HG03108 (cell line): ENCODE results near the gene MYOZ2.
"Not testable (repeated sequence)": the region's sequence is repeated elsewhere in the genome, so short reads cannot be mapped to it uniquely, and the experiment has no call there.

ENCODE experiments used
- ATAC-seq: cut with Tn5 transposase; IDR thresholded peaks from one replicate; pipeline ENCODE4 v1.9.1; 2021; ENCODE audit warnings: moderate library complexity; ENCODE audit not compliant: unreplicated experiment

MYOZ2 gene

GRCh38 chr4:119125931-119126330 is 9.7 kb upstream of the MYOZ2 start:
- ATAC-seq: no peak

DNA sequence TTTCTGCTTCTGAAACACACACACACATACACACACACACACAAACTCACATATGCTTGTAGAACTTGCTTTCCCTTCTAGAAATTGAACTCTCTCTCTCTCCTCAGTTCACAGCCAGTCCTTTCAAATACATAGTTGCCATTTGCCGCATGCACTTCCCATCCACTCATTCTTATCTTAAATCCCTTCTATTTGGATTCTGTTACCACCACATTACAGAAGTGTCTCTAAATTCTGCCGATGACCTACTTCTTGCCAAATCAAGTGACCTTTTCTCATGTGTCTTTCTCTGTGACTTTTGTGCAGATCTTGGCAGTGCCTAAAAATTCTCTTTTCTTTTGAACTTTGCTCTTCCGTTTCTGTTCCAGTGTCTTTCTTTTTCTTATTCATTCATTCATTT is 7.5 kb upstream of the MYOZ2 start:
- no peak for ATAC-seq

DNA sequence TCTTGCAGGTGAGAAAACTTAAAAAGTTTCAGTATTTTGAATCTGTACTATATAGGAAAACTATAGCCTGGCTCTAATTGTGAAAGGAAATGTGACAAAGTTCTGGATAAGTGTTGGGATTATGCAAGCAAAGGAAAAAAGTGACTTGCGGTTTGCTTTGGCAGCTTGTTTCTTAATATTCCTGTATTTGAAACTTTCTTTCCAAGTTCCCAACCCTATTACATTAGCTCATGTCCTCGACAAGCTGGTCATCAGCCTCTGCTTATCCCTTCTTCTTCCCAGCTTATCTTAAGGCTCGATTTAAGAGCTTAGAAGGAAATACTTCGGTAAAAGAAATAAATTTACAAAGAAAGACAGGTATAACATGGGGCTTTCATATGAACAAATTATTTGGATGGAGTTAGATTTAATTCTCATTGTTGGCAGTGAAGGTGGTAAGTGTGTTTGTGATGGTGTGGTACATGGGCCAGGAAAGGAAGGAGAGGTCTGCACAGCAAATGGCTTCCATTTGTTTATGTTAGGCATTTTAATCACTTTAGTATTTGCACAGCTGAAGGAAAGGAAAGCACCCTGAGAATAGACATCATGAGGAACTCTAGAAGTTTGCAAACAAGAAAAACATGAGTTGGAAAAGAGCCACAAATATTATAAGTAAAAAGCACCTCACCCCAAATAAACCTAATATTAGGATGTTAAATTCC is 5.1 kb upstream of the MYOZ2 start:
- ATAC-seq: no peak

GRCh38 chr4:119131164-119131563 is 4.5 kb upstream of the MYOZ2 start:
- no peak for ATAC-seq

DNA sequence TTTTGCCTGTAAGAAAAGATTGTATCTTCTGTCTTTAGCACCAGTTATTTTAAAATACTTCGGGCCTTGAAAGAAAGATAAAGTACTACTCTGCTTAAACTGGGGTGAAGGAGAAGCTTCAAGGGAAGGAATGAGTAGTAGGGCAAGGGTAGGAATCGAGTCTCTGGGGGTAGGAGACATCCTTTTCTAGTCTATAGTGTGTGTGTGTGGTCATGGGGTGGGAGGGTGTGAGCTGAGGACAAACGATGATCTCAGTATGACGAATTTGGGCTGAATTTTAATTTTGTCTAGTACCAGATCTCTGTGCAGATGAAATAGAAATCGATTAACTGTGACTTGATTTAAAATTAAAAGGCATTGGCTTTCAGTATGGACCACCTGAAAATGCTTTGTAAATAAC is 3.3 kb upstream of the MYOZ2 start:
- ATAC-seq: no peak

DNA sequence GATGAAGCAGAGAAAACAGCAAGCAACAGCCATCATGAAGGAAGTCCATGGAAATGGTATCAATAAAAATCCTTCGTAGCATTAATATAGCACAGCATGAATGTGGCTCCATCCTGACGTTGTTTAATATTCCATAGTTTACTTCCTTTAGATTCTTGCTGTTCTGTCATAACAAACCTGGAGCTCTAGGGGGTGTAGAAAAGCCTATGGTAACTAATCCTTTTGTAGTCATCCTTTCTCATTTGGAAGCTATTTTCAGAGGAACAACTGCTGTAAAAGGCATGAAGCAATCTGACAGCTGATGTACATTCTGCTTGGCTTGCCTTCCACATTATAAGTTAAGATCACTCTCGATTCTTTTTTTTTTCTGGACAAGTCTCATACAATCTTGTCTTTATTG is 914 bp downstream of the MYOZ2 start:
- no peak for ATAC-seq

DNA sequence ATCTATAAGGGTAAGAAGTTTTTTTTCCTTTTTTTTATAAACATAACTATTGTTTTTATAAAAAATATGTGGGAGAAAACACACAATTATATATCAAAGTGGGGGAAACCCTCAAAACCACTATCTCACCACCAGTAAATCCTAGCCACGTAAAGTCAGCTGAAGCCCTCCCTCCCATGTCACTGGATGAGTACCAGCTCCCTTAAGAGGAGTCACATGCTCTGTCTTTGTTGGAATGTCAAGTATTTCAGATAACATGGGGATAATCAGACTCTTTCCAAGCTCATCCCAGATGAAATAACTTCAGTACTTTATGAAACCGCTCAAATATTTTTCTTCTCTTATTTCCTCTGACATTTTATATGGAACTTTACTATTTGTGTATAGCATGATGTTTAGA is 2.4 kb downstream of the MYOZ2 start:
- no peak for ATAC-seq

GRCh38 chr4:119139311-119139710 is 3.7 kb downstream of the MYOZ2 start:
- ATAC-seq: no peak

DNA sequence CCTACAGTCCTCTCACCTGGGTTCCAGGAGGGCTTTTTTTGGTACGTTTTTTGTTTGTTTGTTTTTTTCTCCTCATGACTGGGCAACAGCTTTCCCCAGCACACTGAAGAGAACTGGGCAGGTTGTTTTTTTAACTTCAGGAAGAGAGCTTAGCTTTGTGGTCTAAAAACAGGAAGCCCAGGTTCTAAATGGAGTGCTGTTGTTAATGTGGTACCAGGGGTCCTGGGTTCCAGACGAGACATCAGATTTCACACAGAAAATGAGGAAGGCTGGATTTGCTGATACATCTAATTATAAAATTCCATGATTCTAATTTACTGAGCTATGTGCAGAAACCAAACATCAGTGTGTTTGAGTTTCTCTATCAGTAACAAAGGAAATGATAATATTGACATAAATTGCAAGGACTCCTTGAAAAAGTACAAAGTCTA is 4.2 kb downstream of the MYOZ2 start:
- ATAC-seq: no peak

- not testable (repeated sequence) for ATAC-seq
Measured at GRCh38 chr4:119141283-119141682, 5.7 kb downstream of the MYOZ2 start.

DNA sequence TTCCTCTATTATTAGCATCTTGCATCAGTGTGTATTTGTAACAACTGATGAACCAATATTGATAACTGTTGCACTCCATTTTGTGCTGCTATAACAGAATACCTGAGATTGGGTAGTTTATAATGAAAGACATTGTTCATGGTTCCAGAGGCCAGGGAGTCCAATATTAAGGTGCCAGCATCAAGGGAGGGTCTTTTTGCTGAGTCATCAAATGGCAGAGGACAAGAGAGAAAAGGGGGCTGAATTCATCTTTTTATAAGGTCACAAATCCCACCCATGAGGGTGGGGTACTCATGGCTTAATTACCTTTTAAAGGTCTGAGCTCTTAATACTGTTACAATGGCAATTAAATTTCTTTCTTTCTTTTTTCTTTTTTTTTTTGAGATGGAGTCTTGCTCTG is 7.2 kb downstream of the MYOZ2 start:
- no peak for ATAC-seq

- not testable (repeated sequence) for ATAC-seq
Measured at GRCh38 chr4:119143341-119143740, 7.7 kb downstream of the MYOZ2 start.

GRCh38 chr4:119149110-119149509 is 13.5 kb downstream of the MYOZ2 start:
- ATAC-seq: no peak

- ATAC-seq: no peak
Measured at GRCh38 chr4:119151161-119151560, 15.5 kb downstream of the MYOZ2 start.

- ATAC-seq: no peak
Measured at GRCh38 chr4:119152741-119153140, 17.1 kb downstream of the MYOZ2 start.

DNA sequence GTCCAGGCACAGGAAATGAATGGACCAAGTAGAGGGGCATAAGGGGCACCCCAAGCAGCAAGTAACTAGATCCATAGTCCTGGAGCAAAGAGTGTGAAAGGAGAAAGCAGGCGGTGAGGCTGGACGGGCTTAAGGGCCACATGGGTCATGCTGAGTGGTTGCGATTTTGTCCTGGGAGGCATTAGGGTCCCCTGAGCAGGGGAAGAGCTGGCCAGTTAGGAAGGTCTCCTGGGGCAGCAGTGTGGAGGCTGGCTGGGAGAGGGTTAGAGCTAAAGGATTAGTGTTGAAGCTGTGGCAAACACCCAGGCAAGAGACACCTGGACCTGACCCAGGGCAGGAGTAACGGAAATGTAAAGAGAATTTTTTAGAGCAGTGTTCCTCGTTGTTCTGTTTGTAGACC is 26.5 kb downstream of the MYOZ2 start:
- no peak for ATAC-seq

- ATAC-seq: no peak
Measured at GRCh38 chr4:119165767-119166166, 30.1 kb downstream of the MYOZ2 start.

- ATAC-seq: no peak
Measured at GRCh38 chr4:119170195-119170594, 34.6 kb downstream of the MYOZ2 start.

DNA sequence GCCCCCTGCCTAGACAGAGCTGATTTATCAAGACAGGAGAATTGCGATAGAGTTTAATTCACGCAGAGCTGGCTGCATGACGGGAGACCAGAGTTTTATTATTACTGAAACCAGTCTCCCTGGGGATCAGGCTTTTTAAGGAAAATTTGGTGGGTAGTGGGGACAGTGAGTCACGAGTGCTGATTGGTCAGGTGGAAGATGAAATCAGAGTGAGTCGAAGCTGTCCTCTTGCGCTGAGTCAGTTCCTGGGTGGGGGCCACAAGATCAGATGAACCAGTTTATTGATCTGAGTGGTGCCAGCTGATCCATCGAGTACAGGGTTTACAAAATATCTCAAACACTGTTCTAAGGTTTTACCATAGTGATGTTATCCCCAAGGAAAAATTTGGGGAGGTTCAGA is 36.6 kb downstream of the MYOZ2 start:
- ATAC-seq: no peak

DNA sequence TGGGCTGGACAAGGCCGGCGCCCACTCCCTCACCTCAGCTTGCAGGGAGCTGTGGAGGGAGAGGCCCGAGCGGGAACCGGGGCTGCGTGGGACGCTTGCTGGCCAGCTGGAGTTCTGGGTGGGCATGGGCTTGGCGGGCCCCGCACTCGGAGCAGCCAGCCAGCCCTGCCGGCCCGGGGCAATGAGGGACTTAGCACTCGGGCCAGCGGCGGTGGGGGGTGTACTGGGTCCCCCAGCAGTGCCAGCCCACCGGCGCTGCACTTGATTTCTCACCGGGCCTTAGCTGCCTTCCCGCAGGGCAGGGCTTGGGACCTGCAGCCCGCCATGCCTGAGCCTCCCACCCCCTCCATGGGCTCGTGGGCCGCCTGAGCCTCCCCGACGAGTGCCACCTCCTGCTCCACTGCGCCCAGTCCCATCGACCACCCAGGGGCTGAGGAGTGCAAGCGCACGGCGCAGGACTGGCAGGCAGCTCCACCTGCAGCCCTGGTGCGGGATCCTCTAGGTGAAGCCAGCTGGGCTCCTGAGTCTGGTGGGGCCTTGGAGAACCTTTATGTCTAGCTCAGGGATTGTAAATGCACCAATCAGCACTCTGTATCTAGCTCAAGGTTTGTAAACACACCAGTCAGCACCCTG is 38.2 kb downstream of the MYOZ2 start:
- ATAC-seq: not testable (repeated sequence)

DNA sequence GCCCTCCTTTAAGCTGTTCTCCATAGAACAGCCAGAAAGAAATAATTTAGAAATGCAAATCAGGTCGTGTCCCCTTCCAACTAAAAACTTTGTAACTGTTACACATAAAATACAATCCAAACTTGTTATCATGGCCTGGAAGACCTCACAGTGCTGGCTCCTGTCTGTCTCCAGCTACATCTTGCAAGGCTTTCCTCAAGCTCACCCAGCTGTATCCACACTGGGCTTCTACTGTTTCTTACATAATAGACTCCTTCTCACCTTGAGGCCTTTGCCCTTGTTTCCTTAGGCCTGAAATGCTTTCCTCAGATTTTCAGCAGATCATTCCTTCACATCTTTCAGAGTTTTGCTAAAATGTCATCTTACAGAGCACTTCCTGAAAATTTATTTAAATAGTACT is 43.4 kb downstream of the MYOZ2 start:
- no peak for ATAC-seq

DNA sequence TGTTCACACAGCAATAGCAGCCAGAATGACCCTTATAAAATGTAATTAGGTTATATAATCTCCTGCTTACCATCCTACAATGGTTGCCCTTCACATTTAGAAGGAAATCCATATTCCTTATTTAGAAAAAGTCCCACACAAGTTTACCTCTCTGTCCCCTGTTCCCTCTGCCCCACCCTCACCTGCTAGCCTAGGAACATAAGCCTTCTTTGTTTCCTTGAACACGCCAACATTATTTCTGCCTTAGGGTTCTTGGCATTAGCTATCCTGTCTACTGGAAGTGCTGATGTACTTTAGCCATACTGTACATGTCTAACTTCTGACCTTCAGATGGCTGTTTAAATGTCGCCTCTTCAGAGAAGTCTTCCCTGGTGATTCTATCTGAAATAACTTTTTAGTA is 48.5 kb downstream of the MYOZ2 start:
- no peak for ATAC-seq

GRCh38 chr4:119189638-119190037 is 54.0 kb downstream of the MYOZ2 start:
- ATAC-seq: no peak
